Activated naive CD4-positive, alpha-beta T cell treated with anti-CD3 and anti-CD28 coated beads, Interleukin-2, amount 10 ng/mL, durations not matched to agents 7 days and 5 days (primary cell): ENCODE results near the gene ELF4.

Source experiments
- CTCF ChIA-PET: fragments of 350-600 bp; sonication (Branson Sonifier 250); formaldehyde crosslinking; loops from one replicate; lab custom pipeline; 2021; ENCODE audit warnings: antibody characterized with exemption; lab: Charles Lee
- DNase-seq: peaks from one replicate; pipeline ENCODE4 v3.0.0-alpha.2; 2020
- H3K27ac Mint-ChIP-seq: one replicate; pipeline ENCODE4 v1.8.0; 2021; ENCODE audit warnings: mild to moderate bottlenecking, moderate library complexity, mixed read lengths
- H3K27me3 Mint-ChIP-seq: one replicate; pipeline ENCODE4 v1.8.0; 2021; ENCODE audit warnings: mild to moderate bottlenecking, mixed read lengths
- H3K36me3 Mint-ChIP-seq: one replicate; pipeline ENCODE4 v1.8.0; 2021; ENCODE audit warnings: mixed read lengths
- H3K4me1 Mint-ChIP-seq: one replicate; pipeline ENCODE4 v1.8.0; 2021; ENCODE audit warnings: mixed read lengths
- H3K4me3 Mint-ChIP-seq: one replicate; pipeline ENCODE4 v1.8.0; 2021; ENCODE audit warnings: mild to moderate bottlenecking, moderate library complexity, mixed read lengths
- H3K9me3 Mint-ChIP-seq: one replicate; pipeline ENCODE4 v1.8.0; 2021; ENCODE audit warnings: mixed read lengths

ELF4 gene

DNA sequence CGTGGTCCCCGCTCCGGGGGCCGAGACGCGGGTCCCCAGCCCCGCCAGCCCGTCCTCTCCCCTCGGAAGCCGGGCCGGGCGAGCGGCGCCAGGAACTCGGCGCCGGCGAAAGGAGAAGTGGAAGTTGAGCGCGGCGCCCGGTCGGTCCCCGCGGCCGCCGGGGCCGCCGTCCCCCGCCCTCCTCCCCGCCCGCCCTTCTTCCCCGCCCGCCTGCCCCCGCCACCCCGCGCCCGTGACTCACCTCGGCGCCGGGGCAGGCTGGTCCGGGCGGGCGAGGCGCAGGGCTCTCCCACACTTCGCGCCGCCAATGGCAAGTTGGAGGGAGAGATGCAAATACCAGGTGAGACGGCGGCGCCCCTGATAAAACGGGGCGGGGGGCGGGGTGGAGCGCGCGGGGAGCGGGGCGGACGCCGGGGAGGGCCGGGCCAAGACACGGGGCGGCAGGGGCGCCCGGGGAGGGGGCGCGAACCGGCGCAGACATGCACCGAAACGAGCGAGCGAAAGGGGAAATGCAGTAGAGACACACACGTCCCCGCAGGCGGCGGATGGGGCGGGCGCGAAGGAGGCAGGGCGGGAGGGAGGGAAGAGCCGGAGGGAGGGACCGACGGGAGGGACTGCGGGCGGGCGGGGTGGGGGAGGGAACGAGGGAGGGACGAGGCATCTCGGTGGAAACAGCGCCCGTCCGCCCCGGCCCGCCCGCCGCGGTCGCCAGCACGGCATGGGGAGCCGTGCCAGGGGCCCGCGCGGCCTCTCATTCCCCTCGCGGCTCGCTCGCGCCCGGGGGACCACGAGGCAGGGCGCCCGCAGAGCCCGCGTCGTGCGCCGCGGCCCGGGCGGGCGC, at the start of gene ELF4:
ELF4 (minus strand) TSS at position 119 of the 841 bp plus-strand sequence. CDS start 29,167 bp downstream, outside the sequence.
- Mint-ChIP-seq H3K4me1 (peaks cover 26% of the 10 kb centered on the region), H3K27me3 (peaks cover 18% of the 10 kb centered on the region), H3K36me3 (peaks cover 9% of the 10 kb centered on the region), H3K9me3 (no peaks in the 10 kb centered on the region), H3K4me3 (peak within 1 kb of the TSS; percentile 95), H3K27ac (peak within 1 kb of the TSS; percentile 83)
- peak; percentile 70 for DNase-seq
- CTCF ChIA-PET = interaction anchor here (0.8 kb wide), 1 partner anchor 31 kb away, joined by 3 read pairs; no protein-coding TSS in a partner anchor

DNA sequence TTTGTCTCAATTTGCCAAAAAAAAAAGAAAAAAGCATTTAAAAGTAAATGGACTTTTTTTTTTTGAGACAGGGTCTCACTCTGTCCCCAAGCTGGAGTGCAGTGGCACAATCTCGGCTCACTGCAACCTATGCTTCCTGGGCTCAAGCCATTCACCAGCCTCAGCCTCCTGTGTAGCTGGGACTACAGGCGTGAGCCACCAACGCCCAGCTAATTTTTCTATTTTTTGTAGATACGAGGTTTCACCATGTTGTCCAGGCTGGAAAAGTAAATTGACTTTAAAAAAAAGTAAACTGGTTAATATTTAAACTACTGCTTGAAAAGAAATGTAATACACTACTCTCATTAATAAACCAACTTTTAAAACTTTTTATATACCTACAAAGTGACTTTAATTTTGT, 49.5 kb upstream of the ELF4 start:
- no peaks in the 10 kb centered on the region for H3K27me3 Mint-ChIP-seq
- DNase-seq = no peak
- H3K4me1 Mint-ChIP-seq = peaks cover 38% of the 10 kb centered on the region
- H3K36me3 Mint-ChIP-seq = peaks cover 11% of the 10 kb centered on the region
- CTCF ChIA-PET = interaction anchor here (1.3 to 1.5 kb wide), 2 partner anchors 20 to 79 kb away, joined by 3 to 4 read pairs; no protein-coding TSS in a partner anchor
- no peaks in the 10 kb centered on the region for H3K9me3 Mint-ChIP-seq
- H3K27ac Mint-ChIP-seq = no peak overlapping the region
- H3K4me3 Mint-ChIP-seq = no peak overlapping the region

DNA sequence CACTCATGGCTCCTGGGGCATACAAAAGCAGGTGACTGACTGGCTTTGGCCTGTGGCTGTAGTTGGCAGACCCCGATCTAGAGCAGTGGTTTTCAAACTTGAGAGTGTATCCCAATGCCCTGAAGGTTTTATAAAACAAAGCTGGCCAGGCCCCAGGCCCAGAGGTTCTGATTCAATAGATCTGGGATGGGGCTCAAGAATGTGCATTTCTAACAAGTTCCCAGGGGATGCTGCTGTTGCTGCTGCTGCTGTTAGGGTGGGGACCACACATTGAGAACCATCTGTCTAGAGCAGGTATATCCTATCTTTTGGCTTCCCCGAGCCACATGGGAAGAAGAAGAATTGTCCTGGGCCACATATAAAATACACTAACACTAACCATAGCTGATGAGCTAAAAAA, 48.0 kb upstream of the ELF4 start:
- Mint-ChIP-seq H3K36me3 (peaks cover 13% of the 10 kb centered on the region), H3K4me1 (peaks cover 26% of the 10 kb centered on the region), H3K9me3 (no peaks in the 10 kb centered on the region), H3K27ac (no peak overlapping the region), H3K27me3 (no peaks in the 10 kb centered on the region), H3K4me3 (no peak overlapping the region)
- no peak for DNase-seq
- CTCF ChIA-PET = no interaction called here

DNA sequence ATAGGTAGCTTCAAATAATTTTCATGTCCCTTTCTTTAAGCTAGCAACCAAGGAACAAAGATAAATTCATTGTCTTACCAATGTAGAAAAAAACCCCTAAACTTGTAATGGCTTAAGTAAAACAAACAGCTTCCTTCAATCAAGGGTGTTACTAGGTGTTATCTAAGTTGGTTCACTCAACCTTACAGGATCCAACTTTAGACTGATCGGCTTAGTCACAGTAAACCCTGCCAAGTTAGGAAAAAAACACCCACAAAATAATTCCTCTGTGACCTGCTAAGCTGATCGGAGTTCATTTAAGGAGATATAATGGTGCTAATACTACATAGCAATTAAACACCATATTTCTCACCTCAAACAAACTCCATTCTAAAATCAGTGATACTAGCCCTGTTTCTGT, 45.3 kb upstream of the ELF4 start:
- peaks cover 11% of the 10 kb centered on the region for H3K36me3 Mint-ChIP-seq
- H3K27me3 Mint-ChIP-seq = no peaks in the 10 kb centered on the region
- CTCF ChIA-PET = interaction anchor here (0.7 to 1.7 kb wide), 2 partner anchors 36 to 76 kb away, joined by 3 to 5 read pairs; no protein-coding TSS in a partner anchor
- no peak overlapping the region for H3K4me3 Mint-ChIP-seq
- peaks cover 10% of the 10 kb centered on the region for H3K4me1 Mint-ChIP-seq
- no peak overlapping the region for H3K27ac Mint-ChIP-seq
- H3K9me3 Mint-ChIP-seq = no peaks in the 10 kb centered on the region
- no peak for DNase-seq

DNA sequence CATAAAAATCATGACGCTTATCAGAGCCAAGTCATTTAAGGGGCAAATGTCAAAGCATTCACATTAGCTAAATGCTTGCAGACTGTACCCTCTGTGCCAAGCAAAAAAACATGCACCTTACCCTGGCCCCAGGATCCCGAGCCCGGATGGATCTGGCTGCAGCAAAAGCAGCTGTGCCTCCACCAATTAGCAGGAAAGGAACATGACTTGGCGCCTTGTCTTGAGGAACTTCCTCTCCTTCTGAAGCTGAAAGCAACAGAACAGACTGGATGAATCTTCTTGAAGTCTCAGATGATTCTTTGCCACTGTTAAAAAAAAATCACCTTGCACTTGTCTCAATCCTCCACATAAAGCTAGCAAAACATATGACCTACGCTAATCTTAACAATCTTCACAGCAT, 37.3 kb upstream of the ELF4 start:
- H3K27me3 Mint-ChIP-seq = no peaks in the 10 kb centered on the region
- no peak for DNase-seq
- CTCF ChIA-PET = interaction anchor here (0.9 to 1.5 kb wide), 3 partner anchors 29 to 68 kb away, joined by 3 to 6 read pairs (median 3); no protein-coding TSS in a partner anchor
- H3K36me3 Mint-ChIP-seq = peaks cover 26% of the 10 kb centered on the region
- H3K9me3 Mint-ChIP-seq = no peaks in the 10 kb centered on the region
- no peak overlapping the region for H3K4me3 Mint-ChIP-seq
- H3K27ac Mint-ChIP-seq = peak overlapping the region; percentile 72
- peaks cover 7% of the 10 kb centered on the region for H3K4me1 Mint-ChIP-seq

DNA sequence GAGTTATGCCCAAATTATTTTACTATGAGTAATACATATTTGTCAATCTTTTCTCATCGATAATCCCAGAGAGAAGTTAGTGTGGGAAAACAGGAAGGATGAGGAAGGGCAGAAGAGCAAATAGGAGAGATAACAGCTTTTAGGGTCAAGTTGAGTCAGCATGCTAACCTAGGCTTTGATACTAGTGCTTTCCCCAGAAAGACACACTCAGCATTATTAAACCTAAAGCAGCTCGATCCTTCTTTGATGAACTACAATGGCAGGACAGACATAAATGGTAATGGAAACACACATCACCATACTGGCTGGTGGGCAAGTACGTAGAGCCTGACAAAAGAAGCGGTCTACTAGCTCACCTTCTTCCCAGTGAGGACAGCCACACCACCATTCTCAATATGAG, 34.8 kb upstream of the ELF4 start:
- Mint-ChIP-seq H3K27me3 (no peaks in the 10 kb centered on the region), H3K4me3 (no peak overlapping the region), H3K27ac (no peak overlapping the region), H3K4me1 (peaks cover 7% of the 10 kb centered on the region), H3K9me3 (no peaks in the 10 kb centered on the region), H3K36me3 (peaks cover 32% of the 10 kb centered on the region)
- CTCF ChIA-PET = interaction anchor here (0.9 kb wide), 1 partner anchor 42 kb away, joined by 3 read pairs; no protein-coding TSS in a partner anchor
- no peak for DNase-seq

DNA sequence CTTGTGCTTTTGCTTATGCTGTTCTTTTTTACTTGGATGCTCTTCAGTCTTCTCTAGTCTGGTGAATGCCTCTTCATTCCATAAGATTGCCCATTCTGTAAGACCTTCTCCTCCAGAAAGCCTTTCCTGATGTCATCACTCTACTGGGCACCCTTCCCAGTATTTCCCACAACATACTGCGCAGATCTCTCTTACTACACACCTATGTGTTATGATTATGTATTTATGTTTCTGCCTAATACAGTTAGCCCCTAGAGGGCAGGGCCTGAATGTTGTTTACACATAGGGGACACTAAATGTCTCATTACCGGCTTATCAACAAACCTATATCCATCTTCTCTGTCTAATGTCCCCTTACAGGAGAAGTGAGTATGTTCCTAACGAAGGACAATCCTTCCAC, 34.2 kb upstream of the ELF4 start:
- Mint-ChIP-seq H3K4me1 (peaks cover 7% of the 10 kb centered on the region), H3K36me3 (peaks cover 37% of the 10 kb centered on the region), H3K9me3 (no peaks in the 10 kb centered on the region), H3K4me3 (no peak overlapping the region), H3K27ac (no peak overlapping the region), H3K27me3 (no peaks in the 10 kb centered on the region)
- CTCF ChIA-PET = interaction anchor here (1.0 to 1.1 kb wide), 2 partner anchors 27 to 47 kb away, joined by 3 read pairs; partner anchors contain the start of gene RAB33A
- no peak for DNase-seq

DNA sequence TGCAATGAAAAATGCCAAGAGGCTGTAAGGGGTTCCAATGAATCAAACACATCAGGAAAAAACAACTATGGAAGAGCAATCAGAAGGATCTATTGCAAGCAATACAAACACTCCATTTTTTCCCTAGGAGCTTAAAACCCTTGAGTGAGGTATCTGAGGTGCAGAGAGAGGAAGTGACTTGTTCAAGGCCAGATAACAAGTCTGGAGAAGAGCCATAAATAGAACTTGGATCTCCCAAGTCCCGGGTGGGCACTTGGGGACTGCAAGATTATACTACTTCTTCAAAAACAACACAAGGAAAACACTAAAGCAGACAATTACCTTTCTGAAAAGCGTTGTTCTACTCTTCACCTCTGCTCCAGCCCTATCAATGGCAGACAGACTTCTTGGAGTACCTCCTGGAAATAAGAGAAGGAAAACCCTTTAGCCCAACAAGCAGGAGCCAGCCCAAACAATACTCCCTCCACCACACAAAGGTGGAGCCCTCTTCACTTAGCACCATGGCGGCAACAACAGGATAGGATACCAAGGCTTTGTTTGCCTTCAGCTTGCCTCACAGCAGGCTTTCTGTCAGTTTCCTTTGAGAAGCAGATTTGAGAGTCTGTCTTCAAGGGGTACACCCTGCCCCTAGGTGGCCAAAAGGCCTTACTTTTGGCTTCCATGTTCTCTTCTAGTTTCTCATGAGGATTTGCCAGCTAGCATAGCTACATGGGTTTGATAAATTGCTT, 29.3 kb upstream of the ELF4 start:
- Mint-ChIP-seq H3K27ac (no peak overlapping the region), H3K9me3 (no peaks in the 10 kb centered on the region), H3K4me3 (no peak overlapping the region), H3K27me3 (no peaks in the 10 kb centered on the region), H3K4me1 (no peaks in the 10 kb centered on the region), H3K36me3 (peaks cover 46% of the 10 kb centered on the region)
- no peak for DNase-seq
- CTCF ChIA-PET = interaction anchor here (1.0 to 1.3 kb wide), 2 partner anchors 19 to 20 kb away, joined by 3 read pairs; no protein-coding TSS in a partner anchor

DNA sequence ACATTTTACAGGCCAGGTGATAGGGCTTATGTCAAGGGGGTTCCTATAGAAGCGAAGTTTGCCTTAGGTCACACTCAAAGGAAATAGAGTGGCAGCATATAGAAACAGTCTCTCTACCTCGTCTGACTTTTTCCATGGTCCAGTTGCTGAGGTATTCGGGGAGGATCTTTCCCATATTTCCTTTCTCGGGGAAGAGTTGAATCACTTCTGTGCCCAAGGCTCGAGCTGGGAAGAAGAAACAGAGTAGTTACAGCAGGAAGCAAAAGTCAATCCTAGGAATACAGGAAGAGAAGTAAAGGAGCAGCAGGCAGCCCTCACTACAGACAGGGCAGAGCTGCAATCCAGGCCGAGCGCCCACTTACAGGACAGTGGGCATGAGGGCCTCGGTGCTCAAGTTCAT, 26.7 kb upstream of the ELF4 start:
- H3K4me3 Mint-ChIP-seq = no peak overlapping the region
- no peak for DNase-seq
- H3K27me3 Mint-ChIP-seq = no peaks in the 10 kb centered on the region
- H3K36me3 Mint-ChIP-seq = peaks cover 36% of the 10 kb centered on the region
- no peaks in the 10 kb centered on the region for H3K4me1 Mint-ChIP-seq
- no peak overlapping the region for H3K27ac Mint-ChIP-seq
- H3K9me3 Mint-ChIP-seq = no peaks in the 10 kb centered on the region
- CTCF ChIA-PET = interaction anchor here (1.7 kb wide), 1 partner anchor 57 kb away, joined by 5 read pairs; no protein-coding TSS in a partner anchor

DNA sequence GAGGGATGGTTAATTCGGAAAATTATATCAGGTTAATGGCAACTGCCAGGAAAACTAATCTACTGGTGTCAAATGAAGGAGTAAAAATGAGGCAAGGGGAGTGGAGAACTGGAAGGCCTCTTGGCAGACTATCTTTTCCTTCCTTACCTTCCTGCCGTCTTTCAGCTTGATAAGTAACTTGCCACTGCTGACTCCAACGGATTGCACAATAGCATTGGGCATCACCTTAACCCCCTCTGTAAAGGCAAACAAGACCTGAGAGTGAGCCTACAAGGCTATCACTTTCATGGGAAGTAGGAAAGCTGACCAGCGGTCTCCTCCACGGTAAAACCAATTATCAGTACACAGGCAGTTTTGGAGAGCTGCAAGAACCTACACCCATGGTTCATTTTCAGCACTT, 26.2 kb upstream of the ELF4 start:
- Mint-ChIP-seq H3K36me3 (peaks cover 35% of the 10 kb centered on the region), H3K27ac (no peak overlapping the region), H3K4me1 (no peaks in the 10 kb centered on the region), H3K27me3 (no peaks in the 10 kb centered on the region), H3K9me3 (no peaks in the 10 kb centered on the region), H3K4me3 (no peak overlapping the region)
- DNase-seq = no peak
- CTCF ChIA-PET = interaction anchor here (1.7 kb wide), 1 partner anchor 57 kb away, joined by 5 read pairs; no protein-coding TSS in a partner anchor

DNA sequence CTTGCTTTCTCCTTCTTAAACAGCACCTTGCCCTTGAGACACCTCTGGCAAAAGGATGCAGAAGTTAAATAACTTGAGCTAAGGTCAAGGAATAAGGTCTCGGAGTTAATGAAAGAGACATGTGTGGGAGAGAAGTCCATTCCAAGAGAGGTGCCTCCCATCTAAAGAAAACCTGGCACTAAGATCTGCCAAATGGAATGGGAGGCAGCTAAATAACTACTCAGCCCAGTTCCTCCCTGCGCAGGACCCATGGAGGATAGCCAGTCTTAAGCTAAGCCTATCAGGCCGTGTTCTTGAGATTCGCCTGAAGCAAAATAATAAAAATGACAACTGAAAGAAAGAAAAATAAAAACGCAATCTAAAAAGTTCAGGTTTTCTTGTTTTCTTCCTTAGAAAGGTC, 20.7 kb upstream of the ELF4 start:
- no peak overlapping the region for H3K27ac Mint-ChIP-seq
- CTCF ChIA-PET = interaction anchor here (1.1 kb wide), 1 partner anchor 51 kb away, joined by 3 read pairs; no protein-coding TSS in a partner anchor
- no peak overlapping the region for H3K4me3 Mint-ChIP-seq
- no peaks in the 10 kb centered on the region for H3K27me3 Mint-ChIP-seq
- no peaks in the 10 kb centered on the region for H3K4me1 Mint-ChIP-seq
- no peak for DNase-seq
- no peaks in the 10 kb centered on the region for H3K9me3 Mint-ChIP-seq
- H3K36me3 Mint-ChIP-seq = peaks cover 26% of the 10 kb centered on the region

DNA sequence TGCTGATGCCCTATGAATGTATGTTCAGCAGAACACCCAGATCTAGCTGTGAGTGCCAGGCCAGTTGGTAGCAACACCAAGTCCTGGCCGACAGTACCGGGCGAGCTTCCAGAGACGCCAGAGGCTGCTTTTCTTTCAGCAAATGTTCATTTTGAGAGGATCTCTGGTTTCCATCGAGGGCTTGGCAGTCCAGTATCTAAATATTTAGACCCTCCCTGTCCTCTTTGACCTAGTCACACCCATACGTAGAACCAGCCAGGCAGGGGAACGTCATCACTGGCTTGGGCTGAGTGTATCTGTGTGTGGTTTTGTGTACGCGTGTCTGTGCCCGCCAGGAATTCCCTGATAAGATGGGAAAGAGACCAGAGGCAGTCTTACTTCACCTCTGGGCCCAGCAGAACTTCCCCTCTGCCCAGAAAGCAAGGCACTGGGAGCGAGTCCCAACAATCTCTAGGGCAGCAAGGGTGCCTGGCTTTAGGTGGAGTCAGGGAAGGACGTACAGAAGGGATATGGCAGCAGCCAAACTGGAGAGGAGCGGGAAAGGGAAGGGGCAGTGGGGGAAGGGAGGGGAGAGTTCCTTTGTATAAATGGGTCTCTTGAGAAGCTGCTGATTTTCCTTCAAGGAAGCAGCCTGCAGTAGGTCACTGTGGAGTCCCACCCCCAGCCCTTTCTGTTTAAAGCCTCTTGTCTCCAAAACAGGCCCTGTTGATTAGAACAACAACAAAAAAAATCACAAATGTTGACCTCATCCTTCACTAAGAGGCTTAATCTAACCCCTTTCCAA, 15.0 kb upstream of the ELF4 start:
- CTCF ChIA-PET = interaction anchor here (0.7 to 1.3 kb wide), 2 partner anchors 41 to 45 kb away, joined by 3 to 5 read pairs; no protein-coding TSS in a partner anchor
- no peak overlapping the region for H3K27ac Mint-ChIP-seq

DNA sequence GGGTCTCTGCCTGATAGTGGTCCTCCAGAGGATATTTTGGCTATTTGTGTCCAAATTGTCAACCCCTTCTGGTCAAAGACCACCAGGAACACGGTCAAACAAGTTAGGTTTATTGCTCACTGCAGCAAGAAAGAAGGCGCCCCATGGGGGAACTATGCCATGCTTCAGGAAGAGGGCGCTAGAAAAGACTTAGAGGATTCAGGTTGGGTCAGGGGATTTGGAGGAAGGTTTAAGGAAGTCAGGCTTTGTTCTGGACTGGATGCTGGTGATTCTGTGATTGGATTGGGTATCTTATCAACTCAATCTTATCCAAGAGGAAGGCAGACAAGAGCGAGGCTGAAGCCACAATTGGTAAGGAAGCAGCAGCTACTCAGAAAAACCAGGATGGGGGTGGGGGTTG, 14.3 kb upstream of the ELF4 start:
- peak overlapping the region; percentile 4 for H3K27ac Mint-ChIP-seq
- H3K9me3 Mint-ChIP-seq = no peaks in the 10 kb centered on the region
- no peaks in the 10 kb centered on the region for H3K27me3 Mint-ChIP-seq
- peaks cover 10% of the 10 kb centered on the region for H3K4me1 Mint-ChIP-seq
- CTCF ChIA-PET = interaction anchor here (0.7 to 1.3 kb wide), 2 partner anchors 40 to 44 kb away, joined by 3 to 5 read pairs; no protein-coding TSS in a partner anchor
- H3K36me3 Mint-ChIP-seq = peaks cover 19% of the 10 kb centered on the region
- DNase-seq = no peak
- H3K4me3 Mint-ChIP-seq = no peak overlapping the region

More for the DNA sequence above, 15.0 kb upstream of the ELF4 start:
- DNase-seq = no peak
- Mint-ChIP-seq H3K4me1 (peaks cover 4% of the 10 kb centered on the region), H3K4me3 (no peak overlapping the region), H3K9me3 (no peaks in the 10 kb centered on the region), H3K36me3 (peaks cover 22% of the 10 kb centered on the region), H3K27me3 (no peaks in the 10 kb centered on the region)
